SU-DHL-6 (cell line): ENCODE data around the gene ZNF286A.
"Not testable (repeated sequence)": the region's sequence is repeated elsewhere in the genome, so short reads cannot be mapped to it uniquely, and the experiment has no call there.

Source experiments
- H2AFZ ChIP-seq: fragments of 200-600 bp; sonication (generic); 2 replicates; pipeline ENCODE4 v1.6.1; 2014; ENCODE audit warnings: low read depth, mild to moderate bottlenecking, moderate library complexity, mixed read lengths, antibody characterized with exemption, low read length; ENCODE audit not compliant: severe bottlenecking
- H3F3A ChIP-seq: fragments of 200-600 bp; shearing (Covaris generic); 2 replicates; pipeline ENCODE4 v1.6.0; 2016; ENCODE audit warnings: antibody characterized with exemption, mild to moderate bottlenecking; ENCODE audit not compliant: insufficient read depth
- H3K27ac ChIP-seq: fragments of 200-600 bp; sonication (generic); 2 replicates; pipeline ENCODE4 v1.5.1; 2016; ENCODE audit warnings: low read depth, mild to moderate bottlenecking, low read length, moderate library complexity, mixed read lengths
- H3K27me3 ChIP-seq: fragments of 200-600 bp; sonication (generic), shearing (Covaris generic); 2 replicates; pipeline ENCODE4 v1.6.0; 2014; ENCODE audit warnings: mild to moderate bottlenecking, low read length
- H3K36me3 ChIP-seq: fragments of 200-600 bp; sonication (generic); 2 replicates; pipeline ENCODE4 v1.6.1; 2014; ENCODE audit warnings: mild to moderate bottlenecking, low read length, mixed read lengths
- H3K4me2 ChIP-seq: fragments of 300-600, 200-600 bp; shearing (Covaris generic), sonication (generic); 2 replicates; pipeline ENCODE4 v1.6.0; 2014; ENCODE audit warnings: low read length, low read depth, mild to moderate bottlenecking; ENCODE audit not compliant: poor library complexity, severe bottlenecking
- H3K4me3 ChIP-seq: fragments of 200-600 bp; sonication (generic); 2 replicates; pipeline ENCODE4 v1.5.1; 2014; ENCODE audit warnings: antibody characterized with exemption, low read length, mild to moderate bottlenecking, mixed read lengths; ENCODE audit not compliant: insufficient read depth, poor library complexity, severe bottlenecking
- H3K79me2 ChIP-seq: fragments of 200-600 bp; sonication (generic); 2 replicates; pipeline ENCODE4 v1.6.1; 2014; ENCODE audit warnings: mild to moderate bottlenecking, low read length, moderate library complexity; ENCODE audit not compliant: insufficient read depth
- H3K9ac ChIP-seq: fragments of 200-600 bp; sonication (generic); 2 replicates; pipeline ENCODE4 v1.7.0; 2014; ENCODE audit warnings: mild to moderate bottlenecking, low read length
- H3K9me2 ChIP-seq: fragments of 200-600 bp; sonication (generic); replicated peaks from 2 replicates; pipeline ENCODE4 v1.6.1; 2014; ENCODE audit warnings: low read length; ENCODE audit not compliant: insufficient read depth
- H3K9me3 ChIP-seq: fragments of 200-600 bp; sonication (generic); 2 replicates; pipeline ENCODE4 v1.6.1; 2014; ENCODE audit warnings: low read length, mixed read lengths; ENCODE audit not compliant: insufficient read depth
- H4K20me1 ChIP-seq: fragments of 200-600 bp; sonication (generic); 2 replicates; pipeline ENCODE4 v1.6.1; 2014; ENCODE audit warnings: low read depth, mild to moderate bottlenecking, antibody characterized with exemption, low read length, moderate library complexity, mixed read lengths
- CTCF ChIP-seq: fragments of 200-600 bp; sonication (generic); IDR thresholded peaks from one replicate; pipeline ENCODE4 v1.5.1; 2017; ENCODE audit warnings: antibody characterized with exemption, mild to moderate bottlenecking, low read length, moderate library complexity; ENCODE audit not compliant: insufficient read depth, poor library complexity, severe bottlenecking
- EZH2phosphoT487 ChIP-seq: fragments of 200-600 bp; sonication (generic), shearing (Covaris generic); conservative IDR thresholded peaks from 2 replicates; pipeline ENCODE4 v1.6.1; 2018; ENCODE audit warnings: mild to moderate bottlenecking, antibody characterized with exemption, low read length, moderate library complexity, mixed read lengths

ZNF286A gene

GRCh38 chr17:15651583-15652110, 47.9 kb upstream of the ZNF286A start:
- Histone ChIP-seq H3K4me3 (no peak overlapping the region), H3K27me3 (no peaks in the 10 kb centered on the region), H3F3A (no peaks in the 10 kb centered on the region), H2AFZ (no peak overlapping the region), H4K20me1 (no peaks in the 10 kb centered on the region), H3K9ac (no peak overlapping the region), H3K79me2 (no peaks in the 10 kb centered on the region), H3K27ac (no peak overlapping the region), H3K36me3 (no peaks in the 10 kb centered on the region), H3K4me2 (no peak overlapping the region), H3K9me3 (no peaks in the 10 kb centered on the region), H3K9me2 (no peaks in the 10 kb centered on the region)
- no peak for TF ChIP-seq EZH2phosphoT487
- no peak for TF ChIP-seq CTCF

- Histone ChIP-seq H3K9ac (no peak overlapping the region), H3K36me3 (no peaks in the 10 kb centered on the region), H3F3A (no peaks in the 10 kb centered on the region), H3K79me2 (no peaks in the 10 kb centered on the region), H3K4me2 (no peak overlapping the region), H3K27me3 (no peaks in the 10 kb centered on the region), H4K20me1 (no peaks in the 10 kb centered on the region), H3K4me3 (no peak overlapping the region), H3K27ac (no peak overlapping the region), H3K9me3 (no peaks in the 10 kb centered on the region), H2AFZ (no peak overlapping the region), H3K9me2 (no peaks in the 10 kb centered on the region)
- no peak for TF ChIP-seq CTCF
- TF ChIP-seq EZH2phosphoT487, result no peak
These were observed 46.6 kb upstream of the ZNF286A start for GRCh38 chr17:15652960-15653359.

- H3K36me3 ChIP-seq, H3K4me3 ChIP-seq, H3K9me3 ChIP-seq, H3K79me2 ChIP-seq, H3K9me2 ChIP-seq, H3F3A ChIP-seq, H3K9ac ChIP-seq, H4K20me1 ChIP-seq, H3K27me3 ChIP-seq, H3K4me2 ChIP-seq, H3K27ac ChIP-seq, H2AFZ ChIP-seq: not testable (repeated sequence)
These were observed 45.2 kb upstream of the ZNF286A start for GRCh38 chr17:15654401-15654800.

- H3K79me2 ChIP-seq, result no peaks in the 10 kb centered on the region
- H3K27me3 ChIP-seq, result no peaks in the 10 kb centered on the region
- no peak for TF ChIP-seq CTCF
- no peak for TF ChIP-seq EZH2phosphoT487
- H3K4me2 ChIP-seq, result no peak overlapping the region
- H2AFZ ChIP-seq, result no peak overlapping the region
- no peaks in the 10 kb centered on the region for H3K9me3 ChIP-seq
- H3K4me3 ChIP-seq, result no peak overlapping the region
- H3F3A ChIP-seq, result no peaks in the 10 kb centered on the region
- H4K20me1 ChIP-seq, result no peaks in the 10 kb centered on the region
- no peak overlapping the region for H3K27ac ChIP-seq
- H3K9ac ChIP-seq, result no peak overlapping the region
- H3K36me3 ChIP-seq, result no peaks in the 10 kb centered on the region
- no peaks in the 10 kb centered on the region for H3K9me2 ChIP-seq
These were observed 44.5 kb upstream of the ZNF286A start for GRCh38 chr17:15654886-15655561.
